Parathyroid adenoma (tissue), 2 donors: Measurements from ENCODE around the gene EHBP1L1.

ENCODE experiments used
- H2AFZ ChIP-seq: fragments of 300-600 bp; sonication (generic); one replicate; pipeline ENCODE4 v1.7.0; 2017; ENCODE audit warnings: antibody characterized with exemption, mild to moderate bottlenecking
- H3K27ac ChIP-seq: fragments of 300-600 bp; sonication (generic); one replicate; pipeline ENCODE4 v1.7.0; 2017
- H3K27me3 ChIP-seq: fragments of 300-600 bp; sonication (generic); one replicate; pipeline ENCODE4 v1.7.0; 2017; ENCODE audit warnings: low read length; ENCODE audit not compliant: control insufficient read depth, insufficient read depth
- H3K36me3 ChIP-seq: fragments of 300-600 bp; sonication (generic); one replicate; pipeline ENCODE4 v1.7.0; 2017; ENCODE audit warnings: low read length; ENCODE audit not compliant: control insufficient read depth, insufficient read depth
- H3K4me1 ChIP-seq: fragments of 300-600 bp; sonication (generic); one replicate; pipeline ENCODE4 v1.7.0; 2017; ENCODE audit warnings: control low read depth
- H3K4me2 ChIP-seq: fragments of 300-600 bp; sonication (generic); one replicate; pipeline ENCODE4 v1.7.0; 2017; ENCODE audit warnings: low read length
- H3K4me3 ChIP-seq: fragments of 300-600 bp; sonication (generic); one replicate; pipeline ENCODE4 v1.7.0; 2017; ENCODE audit warnings: low read depth, low read length
- H3K79me2 ChIP-seq: fragments of 300-600 bp; sonication (generic); one replicate; pipeline ENCODE4 v1.7.0; 2017; ENCODE audit warnings: control low read depth
- H3K9ac ChIP-seq: fragments of 300-600 bp; sonication (generic); one replicate; pipeline ENCODE4 v1.7.0; 2017; ENCODE audit warnings: mild to moderate bottlenecking
- H3K9me3 ChIP-seq: fragments of 300-600 bp; sonication (generic); one replicate; pipeline ENCODE4 v1.7.0; 2017; ENCODE audit warnings: low read length; ENCODE audit not compliant: control insufficient read depth
- CTCF ChIP-seq: fragments of 300-600 bp; sonication (generic); IDR thresholded peaks from one replicate; pipeline ENCODE4 v1.7.0; 2017; ENCODE audit warnings: antibody characterized with exemption, mild to moderate bottlenecking
- donor health status: primary hyperparathyroidism.

Gene EHBP1L1

GRCh38 chr11:65558002-65558929, 17.6 kb upstream of the EHBP1L1 start, which contains the start of gene LTBP3:
Gene LTBP3, minus strand, starts transcription at chr11:65558359. Its CDS starts 400 bp downstream, at chr11:65557959.
- H3K79me2 ChIP-seq: peaks cover 4% of the 10 kb centered on the region
- peak within 1 kb of the TSS; percentile 19 for H3K9ac ChIP-seq
- peak within 1 kb of the TSS; percentile 77 for H2AFZ ChIP-seq
- H3K27ac ChIP-seq: peak within 1 kb of the TSS; percentile 87
- H3K4me2 ChIP-seq: peak within 1 kb of the TSS; percentile 72
- peak within 1 kb of the TSS; percentile 57 for H3K4me3 ChIP-seq
- no peaks in the 10 kb centered on the region for H3K36me3 ChIP-seq
- no peaks in the 10 kb centered on the region for H3K9me3 ChIP-seq
- TF ChIP-seq CTCF: peak; percentile 7
- H3K27me3 ChIP-seq: no peaks in the 10 kb centered on the region
- peaks cover 21% of the 10 kb centered on the region for H3K4me1 ChIP-seq

- TF ChIP-seq CTCF: no peak
- peak overlapping the region; percentile 62 for H3K4me2 ChIP-seq
- H3K9me3 ChIP-seq: no peaks in the 10 kb centered on the region
- H3K9ac ChIP-seq: no peak overlapping the region
- peak overlapping the region; percentile 77 for H2AFZ ChIP-seq
- H3K4me1 ChIP-seq: peaks cover 21% of the 10 kb centered on the region
- H3K27ac ChIP-seq: peak overlapping the region; percentile 87
- no peaks in the 10 kb centered on the region for H3K36me3 ChIP-seq
- peak overlapping the region; percentile 40 for H3K4me3 ChIP-seq
- no peaks in the 10 kb centered on the region for H3K27me3 ChIP-seq
- peaks cover 10% of the 10 kb centered on the region for H3K79me2 ChIP-seq
Observed at GRCh38 chr11:65558930-65559509, 16.8 kb upstream of the EHBP1L1 start.

GRCh38 chr11:65559535-65559934, 16.3 kb upstream of the EHBP1L1 start:
- H3K9ac ChIP-seq: no peak overlapping the region
- no peaks in the 10 kb centered on the region for H3K27me3 ChIP-seq
- H3K36me3 ChIP-seq: no peaks in the 10 kb centered on the region
- no peak overlapping the region for H2AFZ ChIP-seq
- peaks cover 21% of the 10 kb centered on the region for H3K4me1 ChIP-seq
- H3K4me3 ChIP-seq: no peak overlapping the region
- H3K79me2 ChIP-seq: peaks cover 10% of the 10 kb centered on the region
- TF ChIP-seq CTCF: no peak
- H3K27ac ChIP-seq: peak overlapping the region; percentile 87
- no peak overlapping the region for H3K4me2 ChIP-seq
- no peaks in the 10 kb centered on the region for H3K9me3 ChIP-seq

GRCh38 chr11:65559951-65560537, 15.8 kb upstream of the EHBP1L1 start:
- TF ChIP-seq CTCF: no peak
- H3K9me3 ChIP-seq: no peaks in the 10 kb centered on the region
- H3K4me1 ChIP-seq: peaks cover 21% of the 10 kb centered on the region

More at GRCh38 chr11:65559951-65560537, 15.8 kb upstream of the EHBP1L1 start:
- Histone ChIP-seq H3K27ac (peak overlapping the region; percentile 87), H3K9ac (no peak overlapping the region), H2AFZ (no peak overlapping the region), H3K36me3 (no peaks in the 10 kb centered on the region), H3K4me2 (no peak overlapping the region), H3K79me2 (peaks cover 10% of the 10 kb centered on the region), H3K27me3 (no peaks in the 10 kb centered on the region), H3K4me3 (no peak overlapping the region)
